Right lobe of liver (tissue), 4 donors: ENCODE results near the gene GPATCH2.

ENCODE experiments used
- CTCF ChIP-seq, 4 donors: fragments of 200-600 bp in 3 of 4; fragments of 450-650 bp in 1 of 4; IDR thresholded peaks; one replicate each; pipeline versions ENCODE4 v1.5.1 to v1.8.0; 2016 to 2022; ENCODE audit warnings: antibody characterized with exemption in 4 of 4, mild to moderate bottlenecking in 2 of 4
- POLR2A ChIP-seq: fragments of 450-650 bp; IDR thresholded peaks from one replicate; pipeline ENCODE4 v1.6.1; 2017; ENCODE audit warnings: antibody characterized with exemption, mild to moderate bottlenecking
- donor health status: DM: no; HTN: no; CAD: no.
- donor health status: DM: no; HTN: no; CAD: no.
- donor health status: DM: no; HTN: yes; CAD: no.

- TF ChIP-seq CTCF (IDR thresholded peaks at IDR 0.05), result no peak
- no peak for TF ChIP-seq POLR2A
These were observed 102.6 kb downstream of the GPATCH2 start for GRCh38 chr1:217528271-217528670.
